Natural killer cell (primary cell): ENCODE data around the gene CAMK1. TPM values are rescaled to one million over a fixed set of nuclear protein-coding genes. Genes with fewer than 3 reads are reported as not detected.

Experiments
- ATAC-seq, 3 donors: fragments of 150-1000 bp in 2 of 3; fragments of 200-7000 bp in 1 of 3; cut with Tn5 transposase; 1 replicate in 1 of 3; 2 replicates in 2 of 3; pipeline ENCODE4 v1.10.0; 2021; ENCODE audit warnings: mild to moderate bottlenecking in 2 of 3, moderate library complexity in 2 of 3
- DNase-seq, 2 donors: peaks; one replicate each; pipeline versions ENCODE4 v3.0.0 to v3.0.0-alpha.2; 2013 to 2021; ENCODE audit warnings: mixed read lengths in 1 of 2
- H3K27ac ChIP-seq: one replicate; pipeline ENCODE4 v1.5.1; 2013; ENCODE audit warnings: mild to moderate bottlenecking, low read length
- H3K27me3 ChIP-seq: one replicate; pipeline ENCODE4 v1.6.1; 2013; ENCODE audit warnings: low read length; ENCODE audit not compliant: control insufficient read depth, insufficient read depth
- H3K36me3 ChIP-seq: one replicate; pipeline ENCODE4 v1.6.1; 2013; ENCODE audit warnings: low read length; ENCODE audit not compliant: control insufficient read depth, insufficient read depth
- H3K4me1 ChIP-seq: one replicate; pipeline ENCODE4 v1.6.1; 2013; ENCODE audit warnings: low read length; ENCODE audit not compliant: control insufficient read depth, insufficient read depth
- H3K4me3 ChIP-seq: one replicate; pipeline ENCODE4 v1.5.1; 2013; ENCODE audit warnings: low read length
- H3K9me3 ChIP-seq: one replicate; pipeline ENCODE4 v1.6.1; 2013; ENCODE audit warnings: low read length; ENCODE audit not compliant: control insufficient read depth, insufficient read depth
- H3K27ac Mint-ChIP-seq, 2 donors: one replicate each; pipeline ENCODE4 v1.8.0; 2022; ENCODE audit warnings: mild to moderate bottlenecking in 2 of 2, mixed read lengths in 2 of 2, moderate library complexity in 1 of 2
- H3K27me3 Mint-ChIP-seq, 2 donors: one replicate each; pipeline ENCODE4 v1.8.0; 2022; ENCODE audit warnings: low read depth in 2 of 2, mixed read lengths in 2 of 2
- H3K36me3 Mint-ChIP-seq: one replicate; pipeline ENCODE4 v1.8.0; 2022; ENCODE audit warnings: mixed read lengths
- H3K4me1 Mint-ChIP-seq, 2 donors: one replicate each; pipeline ENCODE4 v1.8.0; 2022; ENCODE audit warnings: mixed read lengths in 2 of 2
- H3K4me3 Mint-ChIP-seq: one replicate; pipeline ENCODE4 v1.8.0; 2022; ENCODE audit warnings: mild to moderate bottlenecking, moderate library complexity, mixed read lengths
- H3K9me3 Mint-ChIP-seq, 2 donors: one replicate each; pipeline ENCODE4 v1.8.0; 2022; ENCODE audit warnings: mixed read lengths in 2 of 2
- WGBS: methylation state at CpG from one replicate; pipeline ENCODE4 v1.1.7; 2013; ENCODE audit warnings: missing lambda C conversion rate; ENCODE audit not compliant: insufficient coverage; 5-methylcytosine and 5-hydroxymethylcytosine counted together
- intact Hi-C: fragments of 100-400 bp; cut with micrococcal nuclease; formaldehyde crosslinking; loops from one replicate; pipeline ENCODE4 v1.14.2; 2022
- total RNA-seq, 4 donors: library from RNA; stranded (reverse); fragments of 120-200 nt in 1 of 4; gene quantifications; one replicate each; pipeline versions ENCODE4 v1.2.3 to v1.2.4, GENCODE V29; 2013 to 2022
- TF ChIP-seq, protein P1 (sequence below): fragments of 200-600 bp; IDR thresholded peaks from one replicate; pipeline ENCODE4 v1.8.0; 2022; ENCODE audit warnings: antibody characterized with exemption

Gene CAMK1
- total RNA-seq, 3 donors from 2014 or later (not counting 1 experiment from before 2014, with no cell fraction given) = 7.4 to 20.4 (median 8.7) TPM

DNA sequence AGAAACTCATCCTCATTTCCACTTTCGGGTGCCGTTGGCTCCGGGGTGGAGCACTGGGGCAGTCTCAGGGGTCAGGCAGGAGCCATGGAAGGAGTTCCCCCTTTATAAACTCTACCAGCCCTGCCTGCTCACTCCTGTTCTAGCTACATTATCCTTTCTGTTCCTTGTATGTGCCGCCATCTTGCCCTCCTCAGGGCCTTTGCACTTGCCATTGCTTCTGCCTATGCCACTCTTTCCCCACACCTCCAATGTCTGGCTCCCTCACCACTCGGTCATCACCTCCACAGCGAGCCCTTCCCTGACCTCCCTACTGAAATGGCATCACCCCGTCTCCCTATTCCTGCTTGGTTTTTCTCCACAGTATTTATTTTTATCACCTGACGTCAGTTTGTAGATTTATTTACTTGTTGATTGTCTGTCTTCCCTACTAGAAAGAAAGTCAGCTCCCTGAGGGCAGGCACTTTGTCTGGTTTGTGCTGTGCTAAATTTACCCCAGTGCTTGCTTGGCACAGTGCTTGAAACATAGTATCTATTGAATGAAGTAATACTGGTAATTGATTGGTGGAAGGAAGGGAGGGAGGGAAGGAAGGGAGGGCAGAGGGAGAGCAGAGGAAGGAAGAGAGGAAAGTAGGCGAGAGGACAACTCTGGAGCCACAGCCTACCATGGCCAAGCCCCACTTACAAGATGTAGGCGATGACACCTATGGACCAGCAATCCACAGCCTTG is 8.8 kb downstream of the CAMK1 start:
- WGBS = 94% methylated on average over 9 of the region's 10 CpGs
- H3K4me3 ChIP-seq = no peak overlapping the region
- H3K4me1 ChIP-seq = no peaks in the 10 kb centered on the region
- Mint-ChIP-seq H3K9me3 (no peaks in the 10 kb centered on the region), H3K36me3 (no peaks in the 10 kb centered on the region), H3K4me1 (peaks cover 0 to 13% of the 10 kb centered on the region in 2 donors), H3K27me3 (no peaks in the 10 kb centered on the region), H3K4me3 (no peak overlapping the region), H3K27ac (no peak overlapping the region)
- H3K27me3 ChIP-seq = no peaks in the 10 kb centered on the region
- no peak overlapping the region for H3K27ac ChIP-seq
- H3K36me3 ChIP-seq = peaks cover 29% of the 10 kb centered on the region
- ATAC-seq = no peak
- TF ChIP-seq, protein P1, sequence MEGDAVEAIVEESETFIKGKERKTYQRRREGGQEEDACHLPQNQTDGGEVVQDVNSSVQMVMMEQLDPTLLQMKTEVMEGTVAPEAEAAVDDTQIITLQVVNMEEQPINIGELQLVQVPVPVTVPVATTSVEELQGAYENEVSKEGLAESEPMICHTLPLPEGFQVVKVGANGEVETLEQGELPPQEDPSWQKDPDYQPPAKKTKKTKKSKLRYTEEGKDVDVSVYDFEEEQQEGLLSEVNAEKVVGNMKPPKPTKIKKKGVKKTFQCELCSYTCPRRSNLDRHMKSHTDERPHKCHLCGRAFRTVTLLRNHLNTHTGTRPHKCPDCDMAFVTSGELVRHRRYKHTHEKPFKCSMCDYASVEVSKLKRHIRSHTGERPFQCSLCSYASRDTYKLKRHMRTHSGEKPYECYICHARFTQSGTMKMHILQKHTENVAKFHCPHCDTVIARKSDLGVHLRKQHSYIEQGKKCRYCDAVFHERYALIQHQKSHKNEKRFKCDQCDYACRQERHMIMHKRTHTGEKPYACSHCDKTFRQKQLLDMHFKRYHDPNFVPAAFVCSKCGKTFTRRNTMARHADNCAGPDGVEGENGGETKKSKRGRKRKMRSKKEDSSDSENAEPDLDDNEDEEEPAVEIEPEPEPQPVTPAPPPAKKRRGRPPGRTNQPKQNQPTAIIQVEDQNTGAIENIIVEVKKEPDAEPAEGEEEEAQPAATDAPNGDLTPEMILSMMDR = no peak
- intact Hi-C loops = no loop called here
- DNase-seq = no peak
- H3K9me3 ChIP-seq = no peaks in the 10 kb centered on the region

DNA sequence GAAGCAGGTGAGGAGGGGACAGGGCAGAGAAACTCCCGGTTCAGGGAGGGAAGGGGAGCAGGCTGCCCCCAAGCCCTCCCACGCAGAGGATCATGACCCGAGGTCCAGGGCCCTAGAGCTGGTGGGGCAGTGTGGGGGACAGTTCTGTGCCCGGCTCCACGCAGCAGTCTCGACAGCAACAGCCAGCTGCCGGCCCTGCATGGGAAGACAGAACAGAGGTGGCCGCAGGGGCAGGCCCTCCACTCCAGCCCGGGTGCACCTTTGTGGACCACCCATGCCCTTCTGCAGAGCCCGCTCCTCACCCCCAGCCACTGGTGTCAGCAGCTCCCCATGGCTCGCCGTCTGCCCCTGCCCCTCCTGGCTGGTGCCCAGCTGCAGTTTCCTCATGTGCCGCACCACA is 12.3 kb downstream of the CAMK1 start:
- no peak for ATAC-seq
- no peaks in the 10 kb centered on the region for H3K36me3 Mint-ChIP-seq
- intact Hi-C loops = no loop called here

DNA sequence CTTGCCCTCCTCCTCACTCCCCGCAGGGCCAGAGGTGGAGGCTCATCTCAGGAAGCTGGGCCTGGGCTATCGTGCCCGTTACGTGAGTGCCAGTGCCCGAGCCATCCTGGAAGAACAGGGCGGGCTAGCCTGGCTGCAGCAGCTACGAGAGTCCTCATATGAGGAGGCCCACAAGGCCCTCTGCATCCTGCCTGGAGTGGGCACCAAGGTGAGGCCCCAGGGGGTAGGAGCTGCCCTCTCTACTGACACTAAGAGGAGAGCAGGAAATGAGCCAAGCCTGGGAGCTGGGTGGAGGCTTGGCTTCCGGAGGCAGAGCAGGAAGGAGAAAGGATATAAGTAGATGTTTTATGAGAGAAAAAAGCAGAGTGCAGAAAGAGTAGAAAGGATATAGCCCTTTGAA is 15.1 kb downstream of the CAMK1 start:
- H3K27ac Mint-ChIP-seq = no peak overlapping the region
- Histone ChIP-seq H3K9me3 (no peaks in the 10 kb centered on the region), H3K36me3 (peaks cover 58% of the 10 kb centered on the region), H3K4me3 (no peak overlapping the region), H3K27me3 (no peaks in the 10 kb centered on the region), H3K27ac (no peak overlapping the region), H3K4me1 (peaks cover 32% of the 10 kb centered on the region)
- peaks cover 43 to 53% of the 10 kb centered on the region in 2 donors for H3K4me1 Mint-ChIP-seq
- no peaks in the 10 kb centered on the region for H3K9me3 Mint-ChIP-seq
- DNase-seq = no peak
- WGBS = 95% methylated on average over 8 of the region's 8 CpGs
- intact Hi-C loops = loop anchor here (5.0 kb wide), 1 partner anchor 53 kb away; no protein-coding TSS in a partner anchor
- no peak for ATAC-seq
- no peak overlapping the region for H3K4me3 Mint-ChIP-seq
- no peaks in the 10 kb centered on the region for H3K36me3 Mint-ChIP-seq
- no peaks in the 10 kb centered on the region for H3K27me3 Mint-ChIP-seq
- TF ChIP-seq, protein P1 = no peak

More for the DNA sequence above, 12.3 kb downstream of the CAMK1 start:
- H3K27me3 ChIP-seq = no peaks in the 10 kb centered on the region
- no peaks in the 10 kb centered on the region for H3K9me3 ChIP-seq
- no peak overlapping the region for H3K27ac Mint-ChIP-seq
- H3K27me3 Mint-ChIP-seq = no peaks in the 10 kb centered on the region
- 95% methylated on average over 13 of the region's 13 CpGs for WGBS
- peaks cover 48% of the 10 kb centered on the region for H3K36me3 ChIP-seq
- no peak overlapping the region for H3K27ac ChIP-seq
- peaks cover 9% of the 10 kb centered on the region for H3K4me1 ChIP-seq
- no peak overlapping the region for H3K4me3 ChIP-seq
- no peaks in the 10 kb centered on the region for H3K9me3 Mint-ChIP-seq
- no peak for DNase-seq
- H3K4me1 Mint-ChIP-seq = peaks cover 18 to 28% of the 10 kb centered on the region in 2 donors
- H3K4me3 Mint-ChIP-seq = no peak overlapping the region
- TF ChIP-seq, protein P1 = no peak
